ENCODE results near the gene ELK1. TPM values are rescaled to one million over a fixed set of nuclear protein-coding genes. Genes with fewer than 3 reads are reported as not detected.

The ELK1 gene
- total and polyA plus RNA-seq, 2 donors from 2014 or later, result 10.5 to 26.9 TPM

DNA sequence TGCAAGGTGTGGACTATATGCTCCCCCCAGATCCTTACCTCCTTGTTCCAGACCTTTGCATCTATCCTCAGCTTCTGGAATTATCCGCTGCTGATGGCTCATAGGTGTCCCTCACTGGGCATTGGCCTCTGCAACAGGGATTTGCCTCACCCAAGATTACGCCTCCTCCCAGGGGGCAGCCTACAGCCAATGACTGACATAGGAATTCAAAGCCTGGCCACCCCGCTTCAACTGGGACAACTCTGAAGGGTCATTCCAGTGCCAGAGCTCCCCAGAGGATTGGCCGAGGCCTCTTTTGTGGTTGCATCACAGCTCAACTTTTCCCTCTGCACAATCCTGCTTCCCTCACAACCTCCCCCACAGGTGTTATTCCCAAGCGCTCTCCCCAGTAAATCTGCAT lies 35.7 kb downstream of the ELK1 start:
- no peaks in the 10 kb centered on the region for H3K9me3 ChIP-seq (ENCODE audit: control insufficient read depth in 2 of 3, insufficient read depth in 1 of 3, low read length in 3 of 3)
- no peaks in the 10 kb centered on the region for H3K27me3 ChIP-seq (ENCODE audit: control insufficient read depth, insufficient read depth, low read length)
- FAIRE-seq (no peak), DNase-seq (no peak)
- TF ChIP-seq, protein P1, sequence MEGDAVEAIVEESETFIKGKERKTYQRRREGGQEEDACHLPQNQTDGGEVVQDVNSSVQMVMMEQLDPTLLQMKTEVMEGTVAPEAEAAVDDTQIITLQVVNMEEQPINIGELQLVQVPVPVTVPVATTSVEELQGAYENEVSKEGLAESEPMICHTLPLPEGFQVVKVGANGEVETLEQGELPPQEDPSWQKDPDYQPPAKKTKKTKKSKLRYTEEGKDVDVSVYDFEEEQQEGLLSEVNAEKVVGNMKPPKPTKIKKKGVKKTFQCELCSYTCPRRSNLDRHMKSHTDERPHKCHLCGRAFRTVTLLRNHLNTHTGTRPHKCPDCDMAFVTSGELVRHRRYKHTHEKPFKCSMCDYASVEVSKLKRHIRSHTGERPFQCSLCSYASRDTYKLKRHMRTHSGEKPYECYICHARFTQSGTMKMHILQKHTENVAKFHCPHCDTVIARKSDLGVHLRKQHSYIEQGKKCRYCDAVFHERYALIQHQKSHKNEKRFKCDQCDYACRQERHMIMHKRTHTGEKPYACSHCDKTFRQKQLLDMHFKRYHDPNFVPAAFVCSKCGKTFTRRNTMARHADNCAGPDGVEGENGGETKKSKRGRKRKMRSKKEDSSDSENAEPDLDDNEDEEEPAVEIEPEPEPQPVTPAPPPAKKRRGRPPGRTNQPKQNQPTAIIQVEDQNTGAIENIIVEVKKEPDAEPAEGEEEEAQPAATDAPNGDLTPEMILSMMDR (IDR thresholded peaks at IDR 0.05; ENCODE audit: borderline replicate concordance, extremely low read depth, insufficient read depth), result no peak
- no peak overlapping the region for H3K9ac ChIP-seq (ENCODE audit: low read length in 3 of 3)
- intact Hi-C loops (cut with DNase I), result no loop called here
- H3K36me3 ChIP-seq (ENCODE audit: control insufficient read depth in 2 of 3, insufficient read depth in 3 of 3, low read length in 3 of 3), result no peaks in the 10 kb centered on the region
- no peak overlapping the region for H3K27ac ChIP-seq (ENCODE audit: low read depth in 2 of 2, low read length in 2 of 2)
- H3K4me1 ChIP-seq (ENCODE audit: control insufficient read depth in 2 of 3, insufficient read depth in 2 of 3, low read depth in 1 of 3, low read length in 3 of 3), result no peaks in the 10 kb centered on the region
- no peak overlapping the region for H3K4me3 ChIP-seq (ENCODE audit: low read length in 3 of 3)

DNA sequence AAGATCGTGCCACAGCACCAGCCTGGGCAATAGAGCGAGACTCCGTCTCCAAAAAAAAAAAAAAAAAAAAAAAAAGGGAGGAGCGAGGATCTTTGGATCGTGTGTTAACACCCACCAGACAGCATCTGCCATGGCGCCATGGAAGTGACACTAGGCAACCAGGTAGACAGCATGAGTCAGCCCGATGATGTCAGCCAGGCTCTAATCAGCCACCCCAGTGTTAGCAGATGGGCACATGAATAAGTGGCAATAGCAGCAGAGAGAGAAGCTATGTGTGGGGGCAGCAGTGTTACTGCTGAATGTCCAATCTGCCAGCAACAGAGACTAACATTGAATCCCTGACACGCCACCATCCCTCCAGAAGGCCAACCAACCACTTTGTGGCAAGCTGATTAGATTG lies 37.3 kb downstream of the ELK1 start:
- FAIRE-seq, result no peak

DNA sequence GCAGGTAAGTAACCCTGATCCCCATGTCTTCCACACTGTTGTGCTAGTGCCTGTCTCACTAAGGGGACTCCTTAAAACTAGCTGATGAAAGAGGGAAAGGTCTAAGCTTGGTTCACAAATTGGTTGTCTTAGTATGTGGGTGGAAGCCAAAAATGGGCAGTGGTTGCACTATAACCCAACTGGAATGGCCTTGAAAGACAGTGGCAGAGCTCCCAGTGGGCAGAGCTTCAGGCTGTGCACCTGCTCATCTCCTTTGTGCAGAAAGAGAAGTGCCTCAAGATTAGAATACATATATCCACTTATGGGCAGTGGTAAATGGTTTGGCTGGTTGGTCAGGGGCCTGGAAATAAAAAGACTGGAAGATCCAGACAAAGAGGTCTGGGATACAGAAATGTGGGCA lies 37.9 kb downstream of the ELK1 start:
- no peaks in the 10 kb centered on the region for H3K27me3 ChIP-seq (ENCODE audit: control insufficient read depth, insufficient read depth, low read length)
- no peak overlapping the region for H3K27ac ChIP-seq (ENCODE audit: low read depth in 2 of 2, low read length in 2 of 2)
- FAIRE-seq (no peak), DNase-seq (no peak)
- no peaks in the 10 kb centered on the region for H3K4me1 ChIP-seq (ENCODE audit: control insufficient read depth in 2 of 3, insufficient read depth in 2 of 3, low read depth in 1 of 3, low read length in 3 of 3)
- intact Hi-C loops (cut with DNase I), result no loop called here
- no peaks in the 10 kb centered on the region for H3K36me3 ChIP-seq (ENCODE audit: control insufficient read depth in 2 of 3, insufficient read depth in 3 of 3, low read length in 3 of 3)
- H3K9ac ChIP-seq (ENCODE audit: low read length in 3 of 3), result no peak overlapping the region
- TF ChIP-seq, protein P1 (IDR thresholded peaks at IDR 0.05; ENCODE audit: borderline replicate concordance, extremely low read depth, insufficient read depth), result no peak
- no peaks in the 10 kb centered on the region for H3K9me3 ChIP-seq (ENCODE audit: control insufficient read depth in 2 of 3, insufficient read depth in 1 of 3, low read length in 3 of 3)
- no peak overlapping the region for H3K4me3 ChIP-seq (ENCODE audit: low read length in 3 of 3)

More for the DNA sequence above, 37.3 kb downstream of the ELK1 start:
- Histone ChIP-seq H3K27ac (ENCODE audit: low read depth in 2 of 2, low read length in 2 of 2) (no peak overlapping the region), H3K4me3 (ENCODE audit: low read length in 3 of 3) (no peak overlapping the region), H3K9me3 (ENCODE audit: control insufficient read depth in 2 of 3, insufficient read depth in 1 of 3, low read length in 3 of 3) (no peaks in the 10 kb centered on the region), H3K27me3 (ENCODE audit: control insufficient read depth, insufficient read depth, low read length) (no peaks in the 10 kb centered on the region), H3K4me1 (ENCODE audit: control insufficient read depth in 2 of 3, insufficient read depth in 2 of 3, low read depth in 1 of 3, low read length in 3 of 3) (no peaks in the 10 kb centered on the region), H3K36me3 (ENCODE audit: control insufficient read depth in 2 of 3, insufficient read depth in 3 of 3, low read length in 3 of 3) (no peaks in the 10 kb centered on the region), H3K9ac (ENCODE audit: low read length in 3 of 3) (no peak overlapping the region)
- TF ChIP-seq, protein P1 (IDR thresholded peaks at IDR 0.05; ENCODE audit: borderline replicate concordance, extremely low read depth, insufficient read depth), result no peak
- DNase-seq, result no peak
- intact Hi-C loops (cut with DNase I), result no loop called here

DNA sequence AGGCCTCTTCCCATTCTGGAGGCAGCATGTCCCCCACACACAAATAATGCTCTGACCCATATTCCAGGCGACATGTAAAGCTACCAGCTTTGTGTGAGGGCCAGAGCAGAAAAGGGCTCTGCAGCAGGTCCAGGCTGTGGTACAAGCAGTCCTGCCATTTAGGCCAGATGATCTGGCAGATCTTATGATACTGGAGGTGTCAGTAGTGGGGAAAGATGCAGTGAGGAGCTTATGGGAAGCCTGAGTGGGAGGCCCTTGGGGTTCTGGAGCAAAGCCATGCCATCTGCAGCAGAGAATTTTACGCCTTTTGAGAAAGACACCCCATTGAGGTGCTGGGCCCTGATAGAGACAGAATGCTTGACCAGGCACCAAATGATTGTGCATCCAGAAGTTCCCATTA lies 38.4 kb downstream of the ELK1 start:
- DNase-seq, result no peak

More for the DNA sequence above, 38.4 kb downstream of the ELK1 start:
- TF ChIP-seq, protein P1 (IDR thresholded peaks at IDR 0.05; ENCODE audit: borderline replicate concordance, extremely low read depth, insufficient read depth), result no peak
- FAIRE-seq, result no peak
- Histone ChIP-seq H3K4me3 (ENCODE audit: low read length in 3 of 3) (no peak overlapping the region), H3K4me1 (ENCODE audit: control insufficient read depth in 2 of 3, insufficient read depth in 2 of 3, low read depth in 1 of 3, low read length in 3 of 3) (no peaks in the 10 kb centered on the region), H3K9ac (ENCODE audit: low read length in 3 of 3) (no peak overlapping the region), H3K36me3 (ENCODE audit: control insufficient read depth in 2 of 3, insufficient read depth in 3 of 3, low read length in 3 of 3) (no peaks in the 10 kb centered on the region), H3K27me3 (ENCODE audit: control insufficient read depth, insufficient read depth, low read length) (no peaks in the 10 kb centered on the region), H3K27ac (ENCODE audit: low read depth in 2 of 2, low read length in 2 of 2) (no peak overlapping the region), H3K9me3 (ENCODE audit: control insufficient read depth in 2 of 3, insufficient read depth in 1 of 3, low read length in 3 of 3) (no peaks in the 10 kb centered on the region)
- intact Hi-C loops (cut with DNase I), result no loop called here

Measured in kidney (tissue), 14 donors.